GM20000 (cell line): ENCODE measurements around the gene UBE2J1.
"Not testable (repeated sequence)": the region's sequence is repeated elsewhere in the genome, so short reads cannot be mapped to it uniquely, and the experiment has no call there.

Experiments
- DNase-seq: peaks from one replicate; pipeline ENCODE4 v3.0.0; 2012; ENCODE audit warnings: low spot score
- TF ChIP-seq, protein P1 (sequence below): IDR thresholded peaks from 2 replicates; pipeline ENCODE4 v1.5.1; 2012; ENCODE audit warnings: mild to moderate bottlenecking, control low read depth; ENCODE audit errors: extremely low read depth, missing control alignments

The UBE2J1 gene

DNA sequence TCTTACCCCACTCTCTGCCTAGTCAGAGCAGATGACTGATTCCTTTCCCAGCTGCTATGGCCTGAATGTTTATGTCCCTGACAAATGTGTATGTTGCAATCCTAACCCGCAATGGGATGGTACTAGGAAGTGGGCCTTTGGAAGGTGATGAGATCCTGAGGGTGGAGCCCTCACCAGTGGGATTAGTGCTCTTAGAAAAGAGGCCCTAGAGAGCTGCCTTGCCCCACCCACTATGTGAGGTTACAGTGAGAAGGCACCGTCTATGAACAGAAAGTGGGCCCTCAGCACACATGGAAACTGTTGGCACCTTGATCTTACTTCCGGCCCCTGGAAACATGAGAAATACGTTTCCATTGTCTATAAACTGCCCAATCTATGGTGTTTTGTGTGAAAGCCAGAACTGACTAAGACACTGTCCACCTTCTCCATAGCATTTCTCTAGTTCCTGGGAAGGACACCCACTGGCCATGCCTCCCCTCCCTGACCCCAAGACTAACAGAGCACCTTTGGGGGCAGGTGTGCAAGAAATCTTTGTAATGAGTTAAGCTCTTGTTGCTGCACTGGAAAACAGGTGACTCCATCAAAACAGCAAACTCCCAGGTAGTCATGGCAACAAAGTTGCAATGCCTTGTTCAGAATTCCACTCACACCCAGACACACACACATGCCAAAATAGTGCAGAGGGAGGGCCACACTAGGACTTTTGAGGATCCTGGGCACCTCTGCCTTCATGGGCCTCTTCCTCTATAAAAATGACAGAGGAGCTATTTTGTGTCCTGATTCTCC, 53.6 kb downstream of the UBE2J1 start:
- peak; percentile 40 for DNase-seq
- TF ChIP-seq, protein P1, sequence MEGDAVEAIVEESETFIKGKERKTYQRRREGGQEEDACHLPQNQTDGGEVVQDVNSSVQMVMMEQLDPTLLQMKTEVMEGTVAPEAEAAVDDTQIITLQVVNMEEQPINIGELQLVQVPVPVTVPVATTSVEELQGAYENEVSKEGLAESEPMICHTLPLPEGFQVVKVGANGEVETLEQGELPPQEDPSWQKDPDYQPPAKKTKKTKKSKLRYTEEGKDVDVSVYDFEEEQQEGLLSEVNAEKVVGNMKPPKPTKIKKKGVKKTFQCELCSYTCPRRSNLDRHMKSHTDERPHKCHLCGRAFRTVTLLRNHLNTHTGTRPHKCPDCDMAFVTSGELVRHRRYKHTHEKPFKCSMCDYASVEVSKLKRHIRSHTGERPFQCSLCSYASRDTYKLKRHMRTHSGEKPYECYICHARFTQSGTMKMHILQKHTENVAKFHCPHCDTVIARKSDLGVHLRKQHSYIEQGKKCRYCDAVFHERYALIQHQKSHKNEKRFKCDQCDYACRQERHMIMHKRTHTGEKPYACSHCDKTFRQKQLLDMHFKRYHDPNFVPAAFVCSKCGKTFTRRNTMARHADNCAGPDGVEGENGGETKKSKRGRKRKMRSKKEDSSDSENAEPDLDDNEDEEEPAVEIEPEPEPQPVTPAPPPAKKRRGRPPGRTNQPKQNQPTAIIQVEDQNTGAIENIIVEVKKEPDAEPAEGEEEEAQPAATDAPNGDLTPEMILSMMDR, result no peak

DNA sequence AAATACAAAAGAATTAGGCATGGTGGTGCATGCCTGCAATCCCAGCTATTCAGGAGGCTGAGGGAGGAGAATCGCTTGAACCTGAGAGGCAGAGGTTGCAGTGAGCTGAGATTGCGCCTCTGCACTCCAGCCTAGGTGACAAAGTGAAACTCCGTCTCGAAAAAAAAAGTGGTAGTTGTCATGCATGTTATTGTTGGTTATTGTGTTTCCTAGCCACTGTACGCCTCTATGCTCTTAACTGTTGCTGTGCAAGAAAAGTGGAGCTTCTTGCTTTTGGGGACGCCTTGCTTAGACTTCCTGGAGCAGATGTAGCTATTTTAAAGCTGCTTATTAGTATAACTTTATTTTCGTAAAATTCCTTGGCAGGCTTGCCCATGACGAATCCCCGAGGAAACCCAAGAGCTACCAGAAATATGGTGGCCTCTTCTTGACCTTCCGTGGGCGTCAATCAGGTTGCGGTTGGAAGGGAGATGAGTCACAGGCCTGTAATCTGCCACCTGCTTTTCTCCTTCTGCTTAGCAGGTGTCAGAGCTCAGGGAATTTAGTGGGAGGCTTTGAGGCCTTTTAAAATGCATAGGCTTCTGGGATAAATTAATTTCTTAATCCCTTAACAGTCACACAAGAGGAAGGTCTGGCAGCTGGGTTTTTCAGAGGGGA, 54.7 kb downstream of the UBE2J1 start:
- DNase-seq, result peak; percentile 83
- TF ChIP-seq, protein P1, result no peak

DNA sequence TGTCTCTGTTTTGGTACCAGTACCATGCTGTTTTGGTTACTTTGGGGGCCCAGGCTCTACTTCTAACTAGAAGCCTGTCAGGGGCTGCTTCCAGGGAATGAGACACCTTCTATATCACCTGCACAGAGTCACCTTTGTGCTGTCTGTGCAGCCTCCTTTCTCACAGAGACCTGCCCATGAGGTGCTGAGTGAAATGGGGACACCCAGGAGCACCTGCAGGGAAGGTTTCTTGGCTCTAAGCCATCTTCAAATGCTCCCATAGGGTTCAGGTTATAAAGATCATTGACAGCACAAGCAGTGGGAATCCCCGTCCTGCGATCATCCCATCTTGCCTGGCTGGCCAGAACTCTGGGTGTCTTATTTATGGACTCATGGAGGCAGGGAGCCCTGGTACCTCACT, 56.5 kb downstream of the UBE2J1 start:
- DNase-seq, result no peak
- TF ChIP-seq, protein P1, result no peak

GRCh38 chr6:89295116-89295515, 57.4 kb downstream of the UBE2J1 start:
- not testable (repeated sequence) for DNase-seq

DNA sequence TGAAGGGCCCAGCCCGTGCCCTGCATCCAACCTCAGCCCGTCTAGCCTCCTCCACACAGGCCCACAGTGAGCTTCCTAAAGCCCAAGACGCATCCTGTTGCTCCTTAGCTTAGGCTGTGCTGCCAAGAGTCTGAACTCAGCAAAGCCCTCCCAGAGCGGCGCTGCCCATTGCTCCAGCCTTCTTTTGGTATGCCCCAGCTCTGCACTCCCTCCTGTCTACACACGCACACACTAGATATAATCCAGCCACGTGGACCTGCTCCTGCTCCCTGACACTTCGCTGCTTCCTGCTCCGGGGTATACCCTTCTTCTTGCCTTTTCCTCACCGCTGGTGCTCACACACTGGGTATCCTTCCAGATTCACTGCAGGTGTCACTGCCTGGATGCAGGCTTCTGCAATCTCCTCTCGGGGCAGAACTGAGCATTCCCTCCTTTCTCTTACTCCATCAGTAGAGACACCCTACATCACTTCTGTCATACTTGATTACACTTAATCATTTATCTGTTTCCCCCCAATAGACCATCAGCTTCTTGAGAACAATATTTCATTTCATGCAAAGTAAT, 61.2 kb downstream of the UBE2J1 start:
- TF ChIP-seq, protein P1, result no peak
- DNase-seq, result no peak

GRCh38 chr6:89290401-89291155, 61.9 kb downstream of the UBE2J1 start:
- TF ChIP-seq, protein P1, result no peak
- DNase-seq, result no peak

DNA sequence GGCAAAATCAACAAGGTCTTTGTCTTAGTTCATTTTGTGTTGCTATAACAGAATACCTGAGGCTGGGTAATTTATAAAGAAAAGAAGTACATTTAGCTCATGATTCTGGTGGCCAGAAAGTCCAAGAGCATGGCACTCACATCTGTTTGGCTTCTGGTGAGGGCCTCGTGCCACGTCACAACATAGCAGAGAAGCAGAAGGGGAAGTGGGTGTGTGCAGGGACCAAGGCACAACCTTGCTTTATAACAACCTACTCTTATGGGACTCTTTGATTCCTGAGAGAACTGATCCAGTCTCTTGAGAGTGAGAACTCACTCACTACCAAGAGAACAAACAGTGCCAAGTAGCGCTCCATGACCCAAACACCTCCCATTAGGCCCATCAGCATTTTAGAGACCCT, 62.8 kb downstream of the UBE2J1 start:
- no peak for DNase-seq
- TF ChIP-seq, protein P1, result no peak
